IPS-11a (cell line): Measurements from ENCODE around the gene SLC6A3.
"Not testable (repeated sequence)": the region's sequence is repeated elsewhere in the genome, so short reads cannot be mapped to it uniquely, and the experiment has no call there.

Source experiments
- H3K4me3 ChIP-seq: one replicate; pipeline ENCODE4 v1.5.1; 2013; ENCODE audit warnings: low read depth, low read length, control low read depth

SLC6A3 gene

GRCh38 chr5:1422522-1422921, 22.7 kb downstream of the SLC6A3 start:
- not testable (repeated sequence) for H3K4me3 ChIP-seq

GRCh38 chr5:1421521-1422341, 23.5 kb downstream of the SLC6A3 start:
- no peak overlapping the region for H3K4me3 ChIP-seq

- no peak overlapping the region for H3K4me3 ChIP-seq
Observed at GRCh38 chr5:1420211-1421195, 24.7 kb downstream of the SLC6A3 start.

DNA sequence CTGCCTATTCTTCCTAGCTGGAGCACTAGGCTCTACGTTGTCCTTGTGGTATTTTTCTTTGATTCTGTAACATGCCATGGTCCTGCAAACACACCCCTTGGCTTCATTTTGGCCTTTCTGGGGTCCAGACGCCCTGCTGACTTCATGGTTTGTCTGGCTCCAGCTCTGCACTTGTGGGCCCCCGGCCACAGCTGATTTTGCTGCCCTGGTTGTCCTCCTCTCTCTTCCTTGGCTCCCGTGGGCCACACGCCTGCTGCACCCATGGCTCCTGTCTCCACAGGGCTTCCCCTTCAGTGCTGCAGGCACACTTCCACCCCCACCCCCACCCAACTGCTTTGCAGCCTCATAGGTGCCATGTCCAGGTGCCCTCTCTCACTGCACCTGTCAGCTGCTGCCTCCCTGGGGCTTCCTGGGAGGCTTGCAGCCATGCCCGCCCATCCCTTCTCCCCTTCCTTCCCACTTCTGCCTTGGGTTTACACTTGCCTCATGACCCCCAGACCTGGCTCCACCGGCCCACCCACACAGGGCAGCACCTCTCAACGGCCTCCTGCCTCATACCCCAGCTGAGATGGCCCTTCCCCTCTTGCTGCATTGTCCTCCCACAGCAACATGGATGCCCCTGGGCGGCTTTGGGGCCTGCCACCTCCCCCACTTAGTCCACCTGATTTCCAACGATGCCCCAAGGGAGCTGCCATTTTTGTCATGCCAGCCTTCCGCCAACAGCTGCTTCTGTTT, 25.6 kb downstream of the SLC6A3 start:
- no peak overlapping the region for H3K4me3 ChIP-seq

GRCh38 chr5:1418921-1419280, 26.3 kb downstream of the SLC6A3 start:
- no peak overlapping the region for H3K4me3 ChIP-seq

GRCh38 chr5:1418238-1418920, 26.9 kb downstream of the SLC6A3 start:
- H3K4me3 ChIP-seq, result no peak overlapping the region

GRCh38 chr5:1417586-1418225, 27.5 kb downstream of the SLC6A3 start:
- H3K4me3 ChIP-seq, result no peak overlapping the region

DNA sequence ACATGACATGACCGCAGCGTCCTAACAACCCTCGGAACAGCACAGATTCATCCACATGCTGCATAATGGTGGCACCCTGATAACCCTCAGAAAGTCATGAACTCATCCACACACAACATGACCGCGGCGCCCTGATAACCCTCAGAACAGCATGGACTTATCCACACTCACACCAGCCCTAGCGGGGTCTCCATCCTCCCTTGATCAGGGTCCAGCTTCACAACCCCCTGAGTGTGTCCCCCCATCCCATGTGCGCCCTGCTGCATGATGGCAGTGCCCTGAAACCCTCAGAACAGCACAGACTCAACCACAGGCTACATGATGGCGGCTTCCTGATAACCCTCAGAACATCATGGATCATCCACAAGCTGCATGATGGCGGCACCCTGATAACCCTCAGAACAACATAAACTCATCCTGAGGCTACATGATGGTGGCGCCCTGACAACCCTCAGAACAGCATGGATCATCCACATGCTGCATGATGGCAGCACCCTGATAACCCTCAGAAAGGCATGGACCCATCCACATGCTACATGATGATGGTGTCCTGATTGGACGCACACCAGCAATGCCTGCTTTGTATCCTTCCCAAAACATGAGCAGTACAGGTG, 28.3 kb downstream of the SLC6A3 start:
- no peak overlapping the region for H3K4me3 ChIP-seq

DNA sequence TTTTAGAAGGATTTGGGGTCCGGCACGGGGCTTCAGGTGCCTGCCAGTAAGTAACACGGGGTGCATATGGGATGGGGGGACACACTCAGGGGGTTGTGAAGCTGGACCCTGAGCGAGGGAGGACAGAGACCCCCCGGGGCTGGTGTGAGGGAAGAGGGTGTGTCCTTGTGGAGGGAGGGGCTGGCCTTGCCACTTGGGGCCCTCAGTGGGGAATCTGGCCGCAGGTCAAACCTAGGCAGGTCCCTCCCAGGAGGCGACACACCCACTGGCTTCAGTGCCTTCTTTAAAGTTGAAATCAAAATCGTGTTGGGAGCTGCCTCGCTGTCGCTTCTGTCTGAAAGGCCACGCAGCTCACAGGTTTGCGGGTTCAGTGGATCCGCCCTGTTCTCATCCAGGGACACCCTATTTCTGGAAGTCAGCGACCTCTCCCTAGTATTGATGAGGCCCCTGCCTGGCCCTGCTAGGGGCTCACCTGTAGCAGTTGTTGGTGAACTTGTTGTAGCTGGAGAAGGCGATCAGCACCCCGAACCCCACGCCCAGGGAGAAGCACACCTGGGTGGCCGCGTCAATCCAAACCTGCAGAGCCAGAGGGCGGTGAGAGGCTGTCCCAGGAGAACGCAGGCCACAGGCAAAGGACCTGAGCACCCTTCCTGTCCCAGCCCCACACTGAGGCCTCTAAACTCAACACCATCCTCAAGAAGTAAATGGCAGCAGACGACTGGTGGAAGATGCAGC, 29.4 kb downstream of the SLC6A3 start:
- no peak overlapping the region for H3K4me3 ChIP-seq

- H3K4me3 ChIP-seq, result no peak overlapping the region
Observed at GRCh38 chr5:1415059-1415425, 30.2 kb downstream of the SLC6A3 start.

- no peak overlapping the region for H3K4me3 ChIP-seq
Observed at GRCh38 chr5:1414311-1415058, 30.8 kb downstream of the SLC6A3 start.

- H3K4me3 ChIP-seq, result no peak overlapping the region
Observed at GRCh38 chr5:1413611-1414241, 31.5 kb downstream of the SLC6A3 start.

DNA sequence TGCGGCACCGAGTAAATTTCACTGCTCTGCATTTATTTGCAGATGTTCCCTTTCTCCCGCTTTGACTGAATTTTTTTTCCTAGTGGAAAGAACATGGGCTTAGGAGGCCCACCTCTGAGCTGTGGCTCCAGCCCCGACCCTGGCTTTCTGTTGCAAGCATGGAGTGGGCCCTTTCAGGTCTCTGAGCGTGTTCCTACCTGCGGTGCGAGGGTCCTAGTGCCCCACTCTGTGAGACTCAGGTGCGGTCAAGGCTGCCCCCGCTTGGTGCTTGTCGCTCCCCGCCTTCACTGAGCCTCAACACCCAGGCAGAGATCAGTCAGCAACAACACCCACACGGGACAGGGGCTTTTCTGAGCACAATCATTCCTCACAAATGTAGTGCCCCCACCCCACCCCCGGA, 32.0 kb downstream of the SLC6A3 start:
- H3K4me3 ChIP-seq, result no peak overlapping the region

- no peak overlapping the region for H3K4me3 ChIP-seq
Observed at GRCh38 chr5:1412621-1413020, 32.6 kb downstream of the SLC6A3 start.

DNA sequence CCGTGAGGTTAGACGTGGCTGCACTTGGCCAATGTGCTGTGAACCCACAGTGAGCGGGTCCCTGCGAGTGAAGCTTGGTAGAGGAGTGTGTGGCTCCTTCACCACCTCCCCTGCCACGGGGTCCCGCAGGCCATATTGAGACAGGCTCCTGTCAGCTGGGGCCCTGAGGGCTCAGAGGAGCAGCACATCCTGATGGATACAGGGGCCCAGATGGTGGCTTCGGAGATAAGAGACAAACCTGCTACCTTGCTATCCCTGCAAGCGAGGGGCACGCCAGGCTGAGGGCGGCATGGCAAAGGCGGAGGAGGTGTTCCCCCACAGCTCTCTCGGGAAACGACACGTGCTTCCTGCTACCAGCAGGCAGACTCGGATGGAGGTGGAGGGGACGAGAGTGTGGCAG, 33.1 kb downstream of the SLC6A3 start:
- no peak overlapping the region for H3K4me3 ChIP-seq

GRCh38 chr5:1411099-1411498, 34.1 kb downstream of the SLC6A3 start:
- no peak overlapping the region for H3K4me3 ChIP-seq

- H3K4me3 ChIP-seq, result no peak overlapping the region
Observed at GRCh38 chr5:1410156-1411014, 34.9 kb downstream of the SLC6A3 start.
